Endothelial cell of umbilical vein (primary cell): ENCODE data around the gene MYO1A. TPM values are rescaled to one million over a fixed set of nuclear protein-coding genes. Genes with fewer than 3 reads are reported as not detected.

Source experiments
- BruUV-seq: library from RNA; stranded (reverse); fragments of 400-500 nt; replicated peaks from 2 replicates; lab custom pipeline; 2021; lab: Mats Ljungman, UMichigan
- CTCF ChIA-PET: fragments of 300-600, 350-600 bp; sonication (Branson Sonifier 250); formaldehyde crosslinking; loops from one replicate; lab custom pipeline; 2021; ENCODE audit warnings: antibody characterized with exemption, inconsistent platforms; lab: Charles Lee
- POLR2A ChIA-PET: fragments of 300-600, 350-600 bp; sonication (Branson Sonifier 250); formaldehyde crosslinking; loops from one replicate; lab custom pipeline; 2021; ENCODE audit warnings: antibody characterized with exemption, inconsistent platforms; lab: Charles Lee
- DNase-seq: peaks from one replicate; pipeline ENCODE4 v3.0.0-alpha.2; 2011; ENCODE audit warnings: low read depth, low spot score
- FAIRE-seq: peaks from 2 replicates; lab custom pipeline; 2011; peaks lifted over from hg19 to GRCh38; lab: Jason Lieb, UNC
- H2AFZ ChIP-seq: 2 replicates; pipeline ENCODE4 v1.6.0; 2012; ENCODE audit warnings: low read depth, low read length, control low read depth, inconsistent platforms
- H3K27ac ChIP-seq: 2 replicates; pipeline ENCODE4 v1.5.1; 2011; ENCODE audit warnings: low read depth, mild to moderate bottlenecking, control low read depth, low read length, moderate library complexity; ENCODE audit not compliant: insufficient read depth
- H3K27me3 ChIP-seq, 2 experiments: 2 replicates each; pipeline versions ENCODE4 v1.6.0 to v1.6.1; 2011; ENCODE audit warnings: low read length in 2 of 2, mixed read lengths in 1 of 2; ENCODE audit not compliant: control insufficient read depth in 2 of 2, insufficient read depth in 2 of 2
- H3K36me3 ChIP-seq, 2 experiments: 2 replicates in 1 of 2; 3 replicates in 1 of 2; pipeline ENCODE4 v1.5.1; 2011; ENCODE audit warnings: low read length in 2 of 2, mild to moderate bottlenecking in 1 of 2, moderate library complexity in 1 of 2; ENCODE audit not compliant: control insufficient read depth in 2 of 2, insufficient read depth in 2 of 2; ENCODE audit errors: extremely low read depth in 1 of 2
- H3K4me1 ChIP-seq: 3 replicates; pipeline ENCODE4 v1.5.1; 2011; ENCODE audit warnings: mild to moderate bottlenecking, low read length; ENCODE audit not compliant: control insufficient read depth, insufficient read depth; ENCODE audit errors: extremely low read depth
- H3K4me2 ChIP-seq: 2 replicates; pipeline ENCODE4 v1.6.1; 2011; ENCODE audit warnings: low read length, control low read depth, mixed read lengths; ENCODE audit not compliant: insufficient read depth
- H3K4me3 ChIP-seq, 3 experiments: fragments of 200-600 bp in 1 of 3; sonication (generic), shearing (Covaris generic) in 1 of 3; replicated peaks in 1 of 3; 2 replicates each; pipeline ENCODE4 v1.5.1; 2011 to 2016; ENCODE audit warnings: control low read depth in 3 of 3, low read length in 3 of 3, mild to moderate bottlenecking in 2 of 3, inconsistent platforms in 1 of 3, low read depth in 1 of 3, moderate library complexity in 1 of 3; ENCODE audit not compliant: insufficient read depth in 1 of 3
- H3K79me2 ChIP-seq: 2 replicates; pipeline ENCODE4 v1.6.0; 2012; ENCODE audit warnings: low read length, inconsistent platforms; ENCODE audit not compliant: control insufficient read depth, insufficient read depth
- H3K9ac ChIP-seq: replicated peaks from 2 replicates; pipeline ENCODE3; 2011; ENCODE audit warnings: low read length, control low read depth; ENCODE audit not compliant: insufficient read depth; ENCODE audit errors: extremely low read depth
- H3K9me1 ChIP-seq: replicated peaks from 3 replicates; pipeline ENCODE4 v1.6.0; 2011; ENCODE audit warnings: mild to moderate bottlenecking, low read length; ENCODE audit not compliant: control insufficient read depth, insufficient read depth; ENCODE audit errors: extremely low read depth
- H3K9me3 ChIP-seq: replicated peaks from 2 replicates; pipeline ENCODE4 v1.5.1; 2012; ENCODE audit warnings: low read length, inconsistent platforms; ENCODE audit not compliant: control insufficient read depth, insufficient read depth
- H4K20me1 ChIP-seq: replicated peaks from 2 replicates; pipeline ENCODE3; 2011; ENCODE audit warnings: mild to moderate bottlenecking, low read length; ENCODE audit not compliant: control insufficient read depth, insufficient read depth; ENCODE audit errors: extremely low read depth
- EZH2 ChIP-seq: IDR thresholded peaks from 2 replicates; pipeline ENCODE4 v1.6.1; 2012; ENCODE audit warnings: borderline replicate concordance, low read depth, mild to moderate bottlenecking, moderate library complexity, low read length, inconsistent platforms; ENCODE audit not compliant: severe bottlenecking
- FOS ChIP-seq: IDR thresholded peaks from 2 replicates; pipeline ENCODE4 v1.6.1; 2011; ENCODE audit warnings: mild to moderate bottlenecking, low read length, moderate library complexity, borderline replicate concordance; ENCODE audit not compliant: insufficient read depth
- GATA2 ChIP-seq: IDR thresholded peaks from 2 replicates; pipeline ENCODE4 v1.7.0; 2011; ENCODE audit warnings: low read depth, mild to moderate bottlenecking, moderate library complexity, mixed read lengths, low read length; ENCODE audit not compliant: insufficient read length, insufficient read depth
- JUN ChIP-seq: IDR thresholded peaks from 2 replicates; pipeline ENCODE4 v1.6.1; 2011; ENCODE audit warnings: borderline replicate concordance, low read depth; ENCODE audit not compliant: insufficient read length, insufficient read depth
- MAX ChIP-seq: IDR thresholded peaks from 2 replicates; pipeline ENCODE4 v1.6.1; 2011; ENCODE audit not compliant: insufficient read depth, insufficient read length
- MYC ChIP-seq: IDR thresholded peaks from one replicate; pipeline ENCODE4 v1.6.1; 2011; ENCODE audit warnings: mild to moderate bottlenecking, low read depth, low read length
- POLR2A ChIP-seq: IDR thresholded peaks from 2 replicates; pipeline ENCODE4 v1.6.1; 2012; ENCODE audit warnings: low read depth, mild to moderate bottlenecking, control low read depth, low read length
- POLR2AphosphoS5 ChIP-seq: IDR thresholded peaks from 2 replicates; pipeline ENCODE4 v1.6.1; 2012; ENCODE audit warnings: low read depth, mild to moderate bottlenecking, control low read depth, low read length, moderate library complexity; ENCODE audit not compliant: insufficient read depth
- dilution Hi-C: fragments of 300-500 bp; cut with MboI; formaldehyde crosslinking; loops from one replicate; pipeline ENCODE4 v1.15.0; 2019; ENCODE audit warnings: low sequenced_read_pairs; ENCODE audit not compliant: extremely low pct_ligation_motif_present
- intact Hi-C: fragments of 100-400 bp; cut with micrococcal nuclease; formaldehyde crosslinking; loops from one replicate; pipeline ENCODE4 v1.10.0; 2022
- polyA plus RNA-seq, 4 experiments: library from polyadenylated mRNA; depleted of rRNA in 3 of 4; stranded (reverse) in 3 of 4; unstranded in 1 of 4; fragments of >200 nt; gene quantifications; 2 replicates each; pipeline versions ENCODE4 v1.2.1 to v1.2.3, GENCODE V29; 2011 to 2012; ENCODE audit warnings: missing spikeins in 1 of 4
- total RNA-seq: library from RNA; stranded (reverse); gene quantifications from 2 replicates; pipeline ENCODE4 v1.2.3, GENCODE V29; 2021
- TF ChIP-seq, protein P1 (sequence below), 2 donors: IDR thresholded peaks; 1 replicate in 1 of 2; 2 replicates in 1 of 2; pipeline ENCODE4 v1.5.1; 2011; ENCODE audit warnings: low read length in 2 of 2, mild to moderate bottlenecking in 2 of 2, moderate library complexity in 2 of 2, control low read depth in 1 of 2, inconsistent platforms in 1 of 2, low read depth in 1 of 2; ENCODE audit not compliant: insufficient read depth in 1 of 2; ENCODE audit errors: extremely low read depth in 1 of 2

The MYO1A gene
- total and polyA plus RNA-seq, 2 donors (not counting 3 experiments of a cell fraction or from before 2014, with no cell fraction given), result not detected

GRCh38 chr12:57069523-57069922 lies 19.6 kb upstream of the MYO1A start:
- dilution Hi-C loops, result no loop called here
- Histone ChIP-seq H3K4me1 (no peaks in the 10 kb centered on the region), H3K4me3 (no peak overlapping the region), H3K79me2 (no peaks in the 10 kb centered on the region), H3K9me3 (no peaks in the 10 kb centered on the region), H3K4me2 (no peak overlapping the region), H3K27ac (no peak overlapping the region), H4K20me1 (no peaks in the 10 kb centered on the region), H3K27me3 (no peaks in the 10 kb centered on the region), H3K9me1 (no peaks in the 10 kb centered on the region), H3K36me3 (peaks cover 0 to 13% of the 10 kb centered on the region in 2 experiments), H3K9ac (no peak overlapping the region), H2AFZ (no peak overlapping the region)
- no TSS peak for BruUV-seq
- intact Hi-C loops, result loop anchor here (1.0 kb wide), 3 partner anchors 24 to 114 kb away; no protein-coding TSS in a partner anchor
- FAIRE-seq (peak; percentile 96), DNase-seq (peak; percentile 80)
- TF ChIP-seq, protein P1, sequence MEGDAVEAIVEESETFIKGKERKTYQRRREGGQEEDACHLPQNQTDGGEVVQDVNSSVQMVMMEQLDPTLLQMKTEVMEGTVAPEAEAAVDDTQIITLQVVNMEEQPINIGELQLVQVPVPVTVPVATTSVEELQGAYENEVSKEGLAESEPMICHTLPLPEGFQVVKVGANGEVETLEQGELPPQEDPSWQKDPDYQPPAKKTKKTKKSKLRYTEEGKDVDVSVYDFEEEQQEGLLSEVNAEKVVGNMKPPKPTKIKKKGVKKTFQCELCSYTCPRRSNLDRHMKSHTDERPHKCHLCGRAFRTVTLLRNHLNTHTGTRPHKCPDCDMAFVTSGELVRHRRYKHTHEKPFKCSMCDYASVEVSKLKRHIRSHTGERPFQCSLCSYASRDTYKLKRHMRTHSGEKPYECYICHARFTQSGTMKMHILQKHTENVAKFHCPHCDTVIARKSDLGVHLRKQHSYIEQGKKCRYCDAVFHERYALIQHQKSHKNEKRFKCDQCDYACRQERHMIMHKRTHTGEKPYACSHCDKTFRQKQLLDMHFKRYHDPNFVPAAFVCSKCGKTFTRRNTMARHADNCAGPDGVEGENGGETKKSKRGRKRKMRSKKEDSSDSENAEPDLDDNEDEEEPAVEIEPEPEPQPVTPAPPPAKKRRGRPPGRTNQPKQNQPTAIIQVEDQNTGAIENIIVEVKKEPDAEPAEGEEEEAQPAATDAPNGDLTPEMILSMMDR (IDR thresholded peaks at IDR 0.05; ENCODE audit: extremely low read depth in 1 of 2, insufficient read depth in 1 of 2, low read depth in 1 of 2, low read length in 2 of 2), result peak; percentile 75 to 80
- TF ChIP-seq EZH2, result no peak
- ChIA-PET CTCF (interaction anchor here (0.6 to 5.4 kb wide), 46 partner anchors 9 to 695 kb away, joined by 3 to 449 read pairs (median 5); partner anchors contain the start of genes LRP1, NAB2, NEMP1 and STAT6), POLR2A (interaction anchor here (0.8 to 1.0 kb wide), 3 partner anchors 19 to 43 kb away, joined by 3 to 7 read pairs (median 3); partner anchors contain the start of gene NAB2)

- Histone ChIP-seq H3K79me2 (no peaks in the 10 kb centered on the region), H4K20me1 (no peaks in the 10 kb centered on the region), H3K9me3 (no peaks in the 10 kb centered on the region), H3K36me3 (peaks cover 0 to 12% of the 10 kb centered on the region in 2 experiments), H3K9ac (no peak overlapping the region), H3K4me1 (no peaks in the 10 kb centered on the region), H3K4me3 (no peak overlapping the region), H3K9me1 (no peaks in the 10 kb centered on the region), H3K27me3 (no peaks in the 10 kb centered on the region), H3K4me2 (no peak overlapping the region), H3K27ac (no peak overlapping the region), H2AFZ (no peak overlapping the region)
- ChIA-PET POLR2A (interaction anchor here (0.5 kb wide), 1 partner anchor 196 kb away, joined by 12 read pairs; no protein-coding TSS in a partner anchor), CTCF (interaction anchor here (1.1 to 8.3 kb wide), 5 partner anchors 26 to 110 kb away, joined by 3 to 46 read pairs (median 5); partner anchors contain the start of gene STAT6)
- DNase-seq (no peak), FAIRE-seq (no peak)
- TF ChIP-seq, protein P1 (IDR thresholded peaks at IDR 0.05; ENCODE audit: extremely low read depth in 1 of 2, insufficient read depth in 1 of 2, low read depth in 1 of 2, low read length in 2 of 2), result no peak
- no peak for TF ChIP-seq FOS
- TF ChIP-seq GATA2, result no peak
- TF ChIP-seq POLR2A, result no peak
- TF ChIP-seq MAX, result no peak
- no peak for TF ChIP-seq POLR2AphosphoS5
- no peak for TF ChIP-seq EZH2
- TF ChIP-seq MYC, result no peak
- no peak for TF ChIP-seq JUN
- BruUV-seq, result no TSS peak
- intact Hi-C loops (no loop called here), dilution Hi-C loops (no loop called here)
These were observed 16.3 kb upstream of the MYO1A start for GRCh38 chr12:57066245-57066644.
